HCT116 (cell line): Measurements from ENCODE around the gene SCN4B. TPM values are rescaled to one million over a fixed set of nuclear protein-coding genes. Genes with fewer than 3 reads are reported as not detected.

Source experiments
- ATAC-seq: fragments of 200-7000 bp; cut with Tn5 transposase; 2 replicates; pipeline ENCODE4 v1.9.1; 2020; ENCODE audit warnings: mild to moderate bottlenecking, moderate library complexity
- BruUV-seq: library from RNA; stranded (reverse); fragments of 400-500 nt; replicated peaks from 2 replicates; lab custom pipeline; 2021; lab: Mats Ljungman, UMichigan
- CTCF ChIA-PET: fragments of 300-600 bp; sonication (Branson Sonifier 250); formaldehyde crosslinking; loops from one replicate; lab custom pipeline; 2021; ENCODE audit warnings: antibody characterized with exemption; lab: Charles Lee
- POLR2A ChIA-PET: fragments of 300-600, 350-600 bp; sonication (Branson Sonifier 250); formaldehyde crosslinking; loops from one replicate; lab custom pipeline; 2021; ENCODE audit warnings: antibody characterized with exemption; lab: Charles Lee
- RAD21 ChIA-PET, 2 experiments: fragments of 300-600 bp; sonication (Branson Sonifier 250); formaldehyde crosslinking; loops; one replicate each; lab custom pipeline; 2023; ENCODE audit warnings: low total read pairs in 2 of 2; ENCODE audit not compliant: uncharacterized antibody in 2 of 2, unreplicated experiment in 2 of 2, low non-redundant PET in 1 of 2; lab: Charles Lee
- DNase-seq: peaks from one replicate; pipeline ENCODE4 v3.0.0-alpha.2; 2010; ENCODE audit warnings: low read depth, low spot score
- H2AFZ ChIP-seq: fragments of 200-600 bp; shearing (Covaris generic), sonication (generic); 2 replicates; pipeline ENCODE4 v1.6.1; 2017; ENCODE audit warnings: low read depth, mixed run types, mixed read lengths, antibody characterized with exemption, low read length; ENCODE audit not compliant: poor library complexity, severe bottlenecking
- H3K27ac ChIP-seq: 2 replicates; pipeline ENCODE4 v1.5.1; 2012; ENCODE audit warnings: low read depth, low read length
- H3K27me3 ChIP-seq: fragments of 200-600 bp; sonication (generic); 2 replicates; pipeline ENCODE4 v1.6.1; 2016; ENCODE audit warnings: mixed run types, low read length, mixed read lengths; ENCODE audit not compliant: insufficient read depth
- H3K36me3 ChIP-seq, 2 experiments: fragments of 200-500 bp in 1 of 2; fragments of 200-600 bp in 1 of 2; sonication (Bioruptor generic) in 1 of 2; sonication (generic) in 1 of 2; 2 replicates each; pipeline versions ENCODE4 v1.5.1 to v1.6.1; 2014 to 2016; ENCODE audit warnings: low read length in 2 of 2, inconsistent platforms in 1 of 2, mixed read lengths in 1 of 2, mixed run types in 1 of 2; ENCODE audit not compliant: insufficient read depth in 2 of 2, control insufficient read depth in 1 of 2
- H3K4me1 ChIP-seq, 2 experiments: fragments of 200-600 bp in 1 of 2; sonication (generic) in 1 of 2; 2 replicates each; pipeline versions ENCODE4 v1.5.1 to v1.6.1; 2012 to 2017; ENCODE audit warnings: low read length in 2 of 2, inconsistent platforms in 1 of 2, mild to moderate bottlenecking in 1 of 2, mixed read lengths in 1 of 2, mixed run types in 1 of 2, moderate library complexity in 1 of 2; ENCODE audit not compliant: insufficient read depth in 2 of 2, control insufficient read depth in 1 of 2
- H3K4me2 ChIP-seq: fragments of 200-600 bp; sonication (generic); 2 replicates; pipeline ENCODE4 v1.6.1; 2017; ENCODE audit warnings: mixed run types, low read length, mixed read lengths
- H3K4me3 ChIP-seq, 2 experiments: fragments of 200-600 bp in 1 of 2; sonication (generic) in 1 of 2; replicated peaks in 1 of 2; 2 replicates each; pipeline ENCODE4 v1.5.1; 2011 to 2016; ENCODE audit warnings: low read length in 2 of 2, control low read depth in 1 of 2, low read depth in 1 of 2, mild to moderate bottlenecking in 1 of 2, mixed read lengths in 1 of 2, mixed run types in 1 of 2
- H3K79me2 ChIP-seq: fragments of 200-600 bp; sonication (generic); 2 replicates; pipeline ENCODE4 v1.6.1; 2017; ENCODE audit warnings: mild to moderate bottlenecking, mixed run types, low read length, moderate library complexity, mixed read lengths; ENCODE audit not compliant: insufficient read depth
- H3K9ac ChIP-seq: fragments of 200-600 bp; sonication (generic); 2 replicates; pipeline ENCODE4 v1.6.1; 2016; ENCODE audit warnings: low read length, mixed read lengths
- H3K9me2 ChIP-seq: fragments of 200-600 bp; sonication (generic), shearing (Covaris generic); 2 replicates; pipeline ENCODE4 v1.6.1; 2017; ENCODE audit warnings: mixed run types, mild to moderate bottlenecking, moderate library complexity; ENCODE audit not compliant: insufficient read depth
- H3K9me3 ChIP-seq, 2 experiments: fragments of 200-500 bp in 1 of 2; fragments of 200-600 bp in 1 of 2; sonication (Bioruptor generic) in 1 of 2; sonication (generic) in 1 of 2; 2 replicates each; pipeline ENCODE4 v1.6.1; 2014 to 2017; ENCODE audit warnings: low read length in 2 of 2, mixed read lengths in 2 of 2, inconsistent platforms in 1 of 2, low read depth in 1 of 2, mild to moderate bottlenecking in 1 of 2, mixed run types in 1 of 2, moderate library complexity in 1 of 2; ENCODE audit not compliant: control insufficient read depth in 1 of 2, insufficient read depth in 1 of 2
- H4K20me1 ChIP-seq: fragments of 200-600 bp; sonication (generic), shearing (Covaris generic); 2 replicates; pipeline ENCODE4 v1.6.1; 2017; ENCODE audit warnings: mixed run types, mild to moderate bottlenecking, moderate library complexity; ENCODE audit not compliant: insufficient read depth
- CBX3 ChIP-seq: IDR thresholded peaks from 2 replicates; pipeline ENCODE4 v1.6.1; 2012; ENCODE audit warnings: low read depth
- CEBPB ChIP-seq: IDR thresholded peaks from 2 replicates; pipeline ENCODE4 v1.6.1; 2012; ENCODE audit warnings: low read depth
- CTCF ChIP-seq, 3 experiments: fragments of 200-600 bp in 1 of 3; sonication (generic) in 1 of 3; IDR thresholded peaks in 2 of 3; conservative IDR thresholded peaks in 1 of 3; 2 replicates each; pipeline ENCODE4 v1.5.1; 2012 to 2017; ENCODE audit warnings: low read depth in 2 of 3, low read length in 2 of 3, antibody characterized with exemption in 1 of 3, borderline replicate concordance in 1 of 3, control low read depth in 1 of 3, mild to moderate bottlenecking in 1 of 3, mixed read lengths in 1 of 3, mixed run types in 1 of 3, moderate library complexity in 1 of 3; ENCODE audit not compliant: insufficient read depth in 1 of 3
- EGR1 ChIP-seq: IDR thresholded peaks from 2 replicates; pipeline ENCODE4 v1.6.1; 2012; ENCODE audit warnings: low read depth
- ELF1 ChIP-seq: IDR thresholded peaks from 2 replicates; pipeline ENCODE4 v1.6.1; 2012; ENCODE audit warnings: low read depth, borderline replicate concordance
- EZH2 ChIP-seq: fragments of 200-600 bp; sonication (generic); IDR thresholded peaks from 2 replicates; pipeline ENCODE4 v1.6.1; 2017; ENCODE audit warnings: antibody characterized with exemption, mixed run types
- EZH2phosphoT487 ChIP-seq: fragments of 200-600 bp; IDR thresholded peaks from 2 replicates; pipeline ENCODE4 v1.6.1; 2018; ENCODE audit warnings: antibody characterized with exemption, borderline replicate concordance
- MAX ChIP-seq: IDR thresholded peaks from 2 replicates; pipeline ENCODE4 v1.6.1; 2012
- POLR2A ChIP-seq: IDR thresholded peaks from 2 replicates; pipeline ENCODE4 v1.7.0; 2011; ENCODE audit warnings: borderline replicate concordance; ENCODE audit not compliant: insufficient read depth, insufficient read length; ENCODE audit errors: extremely low read depth
- RAD21 ChIP-seq: IDR thresholded peaks from 2 replicates; pipeline ENCODE4 v1.6.1; 2012; ENCODE audit warnings: low read depth, mild to moderate bottlenecking
- SIN3A ChIP-seq: IDR thresholded peaks from 2 replicates; pipeline ENCODE4 v1.6.1; 2012; ENCODE audit warnings: low read depth
- SP1 ChIP-seq: IDR thresholded peaks from 2 replicates; pipeline ENCODE4 v1.6.1; 2012; ENCODE audit warnings: low read depth
- SRF ChIP-seq: IDR thresholded peaks from 2 replicates; pipeline ENCODE4 v1.6.1; 2012; ENCODE audit warnings: low read depth
- TCF7L2 ChIP-seq: IDR thresholded peaks from 2 replicates; pipeline ENCODE4 v1.7.0; 2011; ENCODE audit warnings: borderline replicate concordance, inconsistent platforms; ENCODE audit not compliant: insufficient read depth, insufficient read length; ENCODE audit errors: extremely low read depth
- YY1 ChIP-seq: IDR thresholded peaks from 2 replicates; pipeline ENCODE4 v1.6.1; 2011; ENCODE audit warnings: low read length, low read depth, moderate library complexity, mild to moderate bottlenecking; ENCODE audit not compliant: insufficient replicate concordance; ENCODE audit errors: extremely low read depth
- ZNF274 ChIP-seq: fragments of 200-500 bp; sonication (Bioruptor generic); IDR thresholded peaks from 2 replicates; pipeline ENCODE4 v1.6.1; 2014; ENCODE audit warnings: mild to moderate bottlenecking, low read depth, low read length, inconsistent platforms
- intact Hi-C: fragments of 100-400 bp; cut with micrococcal nuclease; formaldehyde crosslinking; loops from 2 replicates; pipeline ENCODE4 v1.10.0; 2022
- total RNA-seq: library from RNA; stranded (reverse); gene quantifications from one replicate; pipeline ENCODE4 v1.2.1, GENCODE V29; 2021; ENCODE audit not compliant: unreplicated experiment

Gene SCN4B
- total RNA-seq, 1 experiment from 2014 or later, result 0.32 TPM

- no peaks in the 10 kb centered on the region for H3K79me2 ChIP-seq
- POLR2A ChIA-PET, result no interaction called here
- BruUV-seq, result no TSS peak
- H3K9ac ChIP-seq, result no peak overlapping the region
- no peaks in the 10 kb centered on the region for H4K20me1 ChIP-seq
- no peaks in the 10 kb centered on the region for H3K36me3 ChIP-seq
- no peak overlapping the region for H3K4me3 ChIP-seq
- DNase-seq, result no peak
- H3K27ac ChIP-seq, result no peak overlapping the region
- no peaks in the 10 kb centered on the region for H3K9me3 ChIP-seq
- TF ChIP-seq EZH2, result no peak
- no peak for TF ChIP-seq POLR2A
- TF ChIP-seq ZNF274, result no peak
- TF ChIP-seq EZH2phosphoT487, result no peak
- no peak for TF ChIP-seq SRF
- TF ChIP-seq CBX3, result no peak
- TF ChIP-seq RAD21, result no peak
- no peak for TF ChIP-seq YY1
- TF ChIP-seq ELF1, result no peak
- TF ChIP-seq CTCF (IDR thresholded peaks at IDR 0.05 in 2 of 3, conservative IDR thresholded peaks at IDR 0.05 in 1 of 3; ENCODE audit: borderline replicate concordance in 1 of 3, insufficient read depth in 1 of 3, low read depth in 2 of 3, low read length in 2 of 3), result no peak
- no peak for TF ChIP-seq EGR1
- TF ChIP-seq CEBPB, result no peak
- no peak for TF ChIP-seq TCF7L2
- TF ChIP-seq SP1, result no peak
- no peak for TF ChIP-seq SIN3A
- TF ChIP-seq MAX, result no peak
- ATAC-seq, result no peak
- H3K9me2 ChIP-seq, result no peaks in the 10 kb centered on the region
- CTCF ChIA-PET, result no interaction called here
- no peak overlapping the region for H2AFZ ChIP-seq
- intact Hi-C loops, result no loop called here
- no peaks in the 10 kb centered on the region for H3K27me3 ChIP-seq
- H3K4me1 ChIP-seq, result peaks cover 0 to 7% of the 10 kb centered on the region in 2 experiments; a peak in 1 of 4 replicates
- RAD21 ChIA-PET, result no interaction called here
- no peak overlapping the region for H3K4me2 ChIP-seq
Observed at GRCh38 chr11:118168751-118169150, 16.1 kb upstream of the SCN4B start.
